DMS153 treated with DMSO at 0.1 percent for 48 hours (cell line): Measurements from ENCODE around the gene PRKRIP1.
A peak's percentile ranks its signal among the peaks of the same experiment; 100 is the strongest.
"Not testable (repeated sequence)": the region's sequence is repeated elsewhere in the genome, so short reads cannot be mapped to it uniquely, and the experiment has no call there.

ENCODE experiments used
- DNase-seq: peaks from one replicate; lab custom pipeline; 2025; ENCODE audit not compliant: unreplicated experiment; lab: John Stamatoyannopoulos, UW

PRKRIP1 gene

DNA sequence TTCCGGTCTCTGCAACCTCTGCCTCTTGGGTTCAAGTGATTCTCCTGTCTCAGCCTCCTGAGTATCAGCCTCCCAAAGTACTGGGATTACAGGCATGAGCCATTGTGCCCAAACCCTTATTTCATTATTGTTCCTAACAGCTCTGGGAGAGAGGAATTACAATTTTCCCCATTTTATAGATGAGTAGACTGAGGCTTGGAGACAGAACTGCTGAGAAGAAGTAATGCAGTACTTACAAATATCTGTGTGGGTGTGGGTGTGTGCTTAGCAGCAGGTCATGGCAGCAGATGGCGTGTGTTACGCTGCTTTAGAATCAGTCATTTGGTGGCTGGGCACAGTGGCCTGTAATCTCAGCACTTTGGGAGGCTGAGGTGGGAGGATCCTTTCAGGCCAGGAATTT is 7.4 kb downstream of the PRKRIP1 start:
- DNase-seq, result no peak

DNA sequence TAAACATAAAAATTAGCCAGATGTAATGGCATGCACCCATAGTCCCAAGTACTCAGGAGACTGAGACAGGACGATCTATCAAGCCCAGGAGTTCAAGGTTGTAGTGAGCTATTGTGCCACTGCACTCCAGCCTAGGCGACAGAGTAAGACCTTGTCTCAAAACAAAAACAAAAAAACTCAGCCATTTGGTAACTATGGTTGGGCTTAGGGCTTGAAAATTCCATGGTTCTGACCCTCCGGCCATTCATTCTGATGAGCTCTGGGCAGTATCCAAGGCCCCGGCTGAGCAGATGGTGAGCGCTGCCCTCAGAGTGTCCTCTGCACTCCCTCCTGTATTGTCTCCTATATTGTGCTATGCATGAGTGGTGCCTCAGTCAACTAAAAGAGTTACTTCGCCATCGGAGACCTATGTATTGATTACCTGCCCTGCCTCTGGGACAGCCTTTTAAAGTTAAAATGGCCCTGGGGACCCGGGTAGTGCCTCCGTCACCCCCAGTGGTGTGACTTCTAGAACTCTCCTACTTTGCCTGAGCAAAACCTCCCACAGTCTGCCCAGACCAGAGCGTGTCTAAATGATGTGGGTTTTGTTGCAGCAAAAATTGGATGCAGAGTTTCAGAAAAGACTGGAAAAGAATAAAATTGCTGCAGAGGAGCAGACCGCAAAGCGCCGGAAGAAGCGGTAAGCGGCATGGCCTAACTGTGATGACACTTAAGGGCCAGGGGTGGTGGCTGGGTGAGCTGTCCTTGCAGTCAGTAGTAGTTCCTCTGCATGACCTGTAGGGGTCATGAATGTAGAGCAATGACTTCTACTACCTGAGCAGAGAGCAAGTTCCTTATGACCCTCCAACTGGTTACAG is 8.1 kb downstream of the PRKRIP1 start:
- peak; percentile 15 for DNase-seq

DNA sequence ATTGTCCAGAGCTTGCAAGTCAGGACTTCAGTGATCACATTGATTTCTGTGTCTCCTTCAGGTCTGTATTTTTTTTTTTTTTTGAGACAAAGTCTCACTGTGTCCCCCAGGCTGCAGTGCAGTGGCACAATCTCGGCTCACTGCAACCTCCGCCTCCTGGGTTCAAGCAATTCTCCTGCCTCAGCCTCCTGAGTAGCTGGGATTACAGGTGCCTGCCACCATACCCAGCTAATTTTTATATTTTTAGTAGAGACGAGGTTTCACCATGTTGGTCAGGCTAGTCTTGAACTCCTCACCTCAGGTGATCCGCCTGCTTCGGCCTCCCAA is 8.7 kb downstream of the PRKRIP1 start:
- not testable (repeated sequence) for DNase-seq

DNA sequence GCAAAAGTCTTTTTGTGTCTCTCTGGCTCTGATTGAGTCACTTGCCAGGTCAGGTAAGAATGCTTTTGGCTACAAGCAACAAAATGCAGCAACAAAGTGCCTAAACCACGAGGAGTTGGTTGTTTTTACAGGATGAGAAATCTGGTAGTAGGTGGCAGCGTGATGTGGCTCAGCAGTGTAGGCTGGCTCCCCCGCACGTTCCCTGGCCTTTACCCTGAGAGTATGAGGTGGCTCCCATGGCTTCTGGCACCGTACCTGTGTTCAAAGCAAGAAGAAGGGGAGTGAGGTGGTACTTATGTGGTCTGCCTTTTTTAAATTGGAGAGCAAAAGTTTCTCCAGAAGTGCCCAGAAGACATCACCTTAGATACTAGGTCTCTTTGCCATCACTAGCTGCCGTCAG is 11.7 kb downstream of the PRKRIP1 start:
- no peak for DNase-seq

DNA sequence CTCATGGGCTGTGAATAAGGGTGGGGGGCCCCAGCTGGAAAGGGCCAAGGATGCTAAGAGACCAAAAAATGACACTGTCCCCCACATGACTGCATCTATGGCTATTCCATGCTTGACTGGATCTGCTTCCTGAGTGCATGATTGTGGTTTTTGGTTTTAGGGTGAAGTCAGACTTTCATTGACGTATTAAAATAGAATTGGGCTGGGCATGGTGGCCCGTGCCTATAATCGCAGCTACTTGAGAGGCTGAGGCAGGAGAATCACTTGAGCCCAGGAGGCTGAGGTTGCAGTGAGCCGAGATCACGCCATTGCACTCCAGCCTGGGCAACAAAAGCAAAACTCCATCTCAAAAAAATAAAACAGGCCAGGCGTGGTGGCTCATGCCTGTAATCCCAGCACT is 12.4 kb downstream of the PRKRIP1 start:
- DNase-seq, result not testable (repeated sequence)

DNA sequence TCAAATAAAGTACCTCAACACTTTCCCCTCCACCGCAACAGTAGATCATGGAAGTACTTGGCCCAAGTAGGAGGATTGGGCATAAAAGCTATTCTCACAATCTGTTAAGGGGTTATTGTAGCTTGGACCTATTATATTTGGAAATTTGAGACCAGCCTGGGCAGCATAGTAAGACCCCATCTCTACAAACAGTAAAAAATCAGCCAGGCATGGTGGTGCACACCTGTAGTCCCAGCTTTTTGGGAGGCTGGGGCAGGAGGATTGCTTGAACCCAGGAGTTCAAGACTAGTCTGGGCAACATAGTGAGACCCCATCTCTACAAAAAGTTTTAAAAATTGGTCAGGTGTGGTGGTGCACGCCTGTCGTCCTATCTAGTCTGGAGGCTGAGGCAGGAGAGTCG is 13.2 kb downstream of the PRKRIP1 start:
- DNase-seq, result no peak

DNA sequence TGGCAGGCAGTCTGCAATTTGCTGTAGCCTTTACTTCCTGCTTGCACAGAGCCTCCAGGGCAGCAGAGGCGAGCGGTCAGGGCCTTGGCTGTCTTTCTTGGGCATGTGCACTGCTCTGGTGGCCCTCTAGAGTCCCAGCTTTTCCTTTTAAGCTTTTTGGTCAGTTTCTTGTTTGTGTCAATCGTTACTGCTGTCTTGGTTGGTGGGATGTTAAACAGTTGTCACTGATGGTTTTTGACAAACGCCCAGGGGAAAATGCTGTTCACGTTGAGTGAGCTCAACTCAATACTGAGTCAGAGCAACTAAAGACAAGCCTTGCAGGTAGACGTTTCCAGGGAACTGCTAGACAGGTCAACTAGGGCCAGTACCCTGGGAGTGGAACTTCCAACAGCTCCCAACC is 14.0 kb downstream of the PRKRIP1 start:
- DNase-seq, result no peak

DNA sequence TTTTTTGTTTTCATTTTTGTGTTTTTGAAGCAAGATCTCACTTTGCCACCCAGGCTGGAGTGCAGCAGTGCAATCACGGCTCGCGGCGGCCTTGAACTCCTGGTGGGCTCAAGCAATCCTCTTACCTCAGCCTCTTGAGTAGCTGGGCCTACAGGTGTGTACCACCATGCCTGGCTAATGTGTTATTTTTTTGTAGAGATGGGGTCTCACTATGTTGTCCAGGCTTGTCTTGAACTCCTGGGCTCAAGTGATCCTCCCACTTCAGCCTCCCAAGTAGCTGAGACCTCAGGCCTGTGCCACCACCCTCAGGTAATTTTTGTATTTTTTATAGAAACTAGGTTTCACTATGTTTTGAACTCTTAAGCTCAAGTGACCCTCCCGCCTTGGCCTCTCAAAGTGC is 14.8 kb downstream of the PRKRIP1 start:
- no peak for DNase-seq

DNA sequence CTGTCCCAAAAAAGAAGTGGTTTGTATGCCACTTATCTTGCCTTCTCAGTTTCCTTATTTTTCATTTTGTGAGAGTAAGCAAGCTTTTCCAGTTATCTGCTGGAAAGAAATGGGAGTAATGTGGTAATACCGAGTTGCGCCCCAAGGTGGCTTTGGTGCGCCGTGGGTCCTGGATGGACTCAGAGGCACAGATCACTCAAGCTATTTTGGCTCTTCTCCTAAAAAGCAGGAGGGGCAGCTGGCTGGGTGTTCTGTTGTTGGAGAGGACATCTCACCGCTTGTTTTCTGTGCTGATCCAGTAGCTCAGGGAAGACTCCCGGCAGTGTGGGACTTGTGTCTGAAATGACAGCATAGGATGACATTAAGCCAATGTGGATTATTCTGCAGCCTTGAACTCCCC is 16.4 kb downstream of the PRKRIP1 start:
- no peak for DNase-seq

DNA sequence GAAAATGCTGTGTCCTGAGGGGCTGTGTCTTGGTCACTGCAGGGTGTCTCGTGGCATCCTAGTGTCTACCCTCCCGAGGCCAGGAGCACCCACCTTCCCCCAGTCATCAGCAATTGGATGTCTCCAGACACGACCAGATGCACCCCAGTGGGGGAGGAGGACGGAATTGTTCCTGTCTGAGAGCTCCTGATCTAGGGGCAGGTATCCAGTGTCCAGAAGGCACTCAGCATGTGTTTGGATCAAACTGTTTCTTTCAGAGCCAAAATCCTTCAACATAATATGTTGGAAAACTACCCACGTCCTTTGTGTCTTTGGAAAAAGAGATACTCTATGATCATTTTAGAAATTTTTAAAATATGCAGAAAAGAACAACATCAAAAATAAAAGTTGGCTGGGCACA is 16.9 kb downstream of the PRKRIP1 start:
- no peak for DNase-seq

DNA sequence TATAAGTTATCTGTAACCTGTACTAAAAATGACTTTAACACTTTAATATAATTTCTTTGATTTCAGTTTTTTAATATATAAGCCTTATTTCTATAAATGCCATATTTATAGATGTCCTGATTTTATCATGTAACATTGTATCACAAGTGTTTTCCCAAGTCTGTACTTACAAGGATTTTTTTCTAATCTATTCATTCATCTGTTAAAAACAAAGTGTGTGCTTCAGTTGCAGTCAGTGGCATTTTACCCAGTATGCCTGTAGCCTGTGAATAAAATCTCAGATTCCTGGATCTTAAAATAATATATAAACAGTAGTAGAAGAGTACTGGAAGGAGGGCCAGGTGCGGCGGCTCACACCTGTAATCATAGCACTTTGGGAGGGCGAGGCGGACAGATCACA is 17.4 kb downstream of the PRKRIP1 start:
- no peak for DNase-seq

DNA sequence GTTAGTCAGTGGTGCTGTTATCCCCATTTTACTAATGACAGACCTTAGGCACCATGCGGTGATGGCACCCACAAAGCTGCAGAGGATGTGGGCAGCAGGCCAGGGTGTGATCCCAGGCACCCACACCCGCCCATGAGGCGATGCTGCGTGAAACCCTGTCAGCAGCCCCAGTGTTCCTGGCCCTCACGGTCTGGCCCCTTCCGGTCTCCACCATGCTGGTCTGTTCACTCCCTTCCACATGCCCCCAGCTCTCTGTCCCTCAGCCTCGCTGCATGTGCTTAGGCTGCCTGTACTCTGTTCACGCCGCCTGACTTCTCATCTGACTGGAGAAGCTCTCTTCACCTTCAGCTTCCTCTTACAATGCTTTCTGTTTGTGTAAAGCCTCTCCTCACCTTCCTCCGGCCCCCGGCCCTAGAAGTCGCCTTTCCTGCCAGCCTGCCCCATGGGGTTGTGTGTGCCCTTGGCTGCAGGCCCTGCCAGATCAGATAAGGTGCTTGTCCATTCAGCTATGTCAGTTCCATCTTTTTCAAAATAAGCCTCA is 19.6 kb downstream of the PRKRIP1 start:
- DNase-seq, result no peak

DNA sequence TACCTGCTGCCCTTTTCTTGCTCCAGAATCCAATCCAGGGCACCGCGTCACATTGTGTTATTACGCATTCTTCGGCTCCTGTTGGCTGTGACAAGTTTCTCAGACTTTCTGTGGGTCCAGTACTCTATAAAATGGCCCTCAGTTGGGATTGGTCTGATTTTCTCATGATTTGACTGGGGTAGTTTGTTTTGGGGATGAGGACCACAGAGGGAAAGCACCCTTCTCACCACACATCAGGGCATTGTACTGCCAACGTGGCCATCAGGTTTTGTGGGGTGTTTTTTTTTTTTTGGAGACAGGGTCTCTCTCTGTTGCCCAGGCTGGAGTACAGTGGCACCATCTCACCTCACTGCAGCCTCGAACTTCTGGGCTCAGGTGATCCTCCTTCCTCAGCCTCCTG is 20.2 kb downstream of the PRKRIP1 start:
- no peak for DNase-seq

DNA sequence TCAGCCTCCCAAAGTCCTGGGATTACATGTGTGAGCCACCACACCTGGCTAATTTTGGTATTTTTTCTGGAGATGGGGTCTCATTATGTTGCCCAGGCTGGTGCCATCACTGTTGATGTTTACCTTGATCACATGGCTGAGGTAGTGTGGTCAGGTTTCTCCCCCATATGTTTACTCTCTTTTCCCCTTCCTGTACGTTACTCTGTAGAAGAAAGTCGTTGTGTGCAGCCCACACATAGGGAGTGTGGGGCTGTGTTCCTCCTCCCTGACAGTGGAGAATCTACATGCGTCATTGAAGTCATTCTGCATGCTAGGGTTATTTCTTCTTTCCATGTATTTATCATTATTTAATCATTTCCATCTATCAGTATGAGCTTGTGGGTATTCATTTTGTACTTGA is 20.9 kb downstream of the PRKRIP1 start:
- DNase-seq, result no peak

DNA sequence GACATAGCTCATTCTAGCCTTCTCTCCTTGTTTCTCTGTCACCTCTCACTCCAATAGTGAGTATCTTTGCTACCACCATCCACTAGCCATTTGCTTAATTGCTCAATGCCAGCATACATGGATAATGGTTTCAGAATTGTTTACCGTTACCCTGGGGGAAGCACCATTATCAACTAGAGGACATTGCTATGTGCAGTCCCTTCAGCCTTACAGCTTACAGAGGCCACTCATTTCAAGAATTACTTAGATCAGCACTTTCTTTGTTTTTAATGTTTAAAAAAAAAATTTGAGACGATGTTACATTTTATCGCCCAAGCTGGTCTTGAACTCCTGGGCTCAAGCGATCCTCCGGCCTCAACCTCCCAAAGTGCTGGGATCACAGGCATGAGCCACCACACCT is 22.4 kb downstream of the PRKRIP1 start:
- DNase-seq, result no peak

DNA sequence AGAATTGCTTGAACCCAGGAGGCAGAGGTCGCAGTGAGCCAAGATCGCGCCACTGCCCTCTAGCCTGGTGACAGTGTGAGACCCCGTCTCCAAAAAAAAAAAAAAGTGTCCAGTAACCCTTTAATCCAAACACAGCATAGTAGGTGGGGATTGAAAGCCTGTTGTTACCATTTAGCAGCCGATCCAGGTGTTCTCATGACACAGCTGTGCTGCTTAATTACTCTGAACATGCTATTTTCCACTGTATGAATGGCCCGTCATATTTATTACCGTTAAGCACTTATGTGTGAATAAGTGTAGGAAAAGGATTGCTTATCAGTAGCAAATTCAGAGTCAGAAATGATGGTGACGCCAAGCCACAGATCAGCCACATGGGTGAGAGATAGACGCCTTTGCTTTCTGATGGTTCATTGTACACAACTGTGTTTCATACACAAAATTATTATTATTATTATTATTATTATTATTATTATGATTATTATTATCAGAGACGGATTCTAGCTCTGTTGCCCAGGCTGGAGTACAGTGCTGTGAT is 25.6 kb downstream of the PRKRIP1 start:
- no peak for DNase-seq

DNA sequence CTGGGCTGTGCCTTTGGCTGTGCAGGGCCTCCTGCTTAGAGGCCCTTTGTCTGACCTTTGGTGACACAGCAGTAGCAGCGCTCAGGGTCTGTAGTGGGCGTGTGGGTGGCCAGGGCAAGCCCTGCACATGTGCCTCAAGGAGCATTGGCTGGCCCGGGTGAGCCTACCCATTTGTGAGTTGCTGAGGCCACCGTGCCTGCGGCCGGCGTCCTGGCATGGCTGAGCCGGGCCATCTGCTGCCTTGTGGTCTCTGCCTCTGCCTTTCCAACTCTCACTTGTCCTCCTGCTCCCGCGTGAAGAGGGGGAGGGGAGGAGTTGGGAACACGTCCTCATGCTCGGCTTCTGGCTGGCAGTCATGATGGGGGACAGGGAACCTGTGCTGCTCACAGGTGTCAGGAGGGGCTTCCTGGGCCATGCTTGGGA is 28.0 kb downstream of the PRKRIP1 start:
- DNase-seq, result no peak

DNA sequence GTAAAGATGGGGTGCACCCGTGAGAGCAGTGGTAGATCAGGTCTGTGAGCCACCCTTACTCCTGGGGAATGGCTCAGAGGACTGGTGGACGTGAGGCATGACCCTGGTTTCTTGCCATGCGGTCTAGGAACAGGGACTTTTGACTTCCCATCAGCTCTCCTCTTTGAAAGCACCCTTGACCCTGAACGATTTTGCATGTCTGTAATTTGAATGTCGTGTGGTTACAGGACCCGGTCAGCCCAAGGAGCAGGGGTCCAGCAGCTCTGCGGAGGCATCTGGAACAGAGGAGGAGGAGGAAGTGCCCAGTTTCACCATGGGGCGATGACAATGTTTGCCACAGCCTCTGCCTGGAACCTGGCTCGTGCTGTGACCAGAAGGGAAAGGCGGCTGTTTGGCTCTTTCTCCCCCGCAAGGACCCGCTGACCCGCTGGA is 28.6 kb downstream of the PRKRIP1 start:
- no peak for DNase-seq

DNA sequence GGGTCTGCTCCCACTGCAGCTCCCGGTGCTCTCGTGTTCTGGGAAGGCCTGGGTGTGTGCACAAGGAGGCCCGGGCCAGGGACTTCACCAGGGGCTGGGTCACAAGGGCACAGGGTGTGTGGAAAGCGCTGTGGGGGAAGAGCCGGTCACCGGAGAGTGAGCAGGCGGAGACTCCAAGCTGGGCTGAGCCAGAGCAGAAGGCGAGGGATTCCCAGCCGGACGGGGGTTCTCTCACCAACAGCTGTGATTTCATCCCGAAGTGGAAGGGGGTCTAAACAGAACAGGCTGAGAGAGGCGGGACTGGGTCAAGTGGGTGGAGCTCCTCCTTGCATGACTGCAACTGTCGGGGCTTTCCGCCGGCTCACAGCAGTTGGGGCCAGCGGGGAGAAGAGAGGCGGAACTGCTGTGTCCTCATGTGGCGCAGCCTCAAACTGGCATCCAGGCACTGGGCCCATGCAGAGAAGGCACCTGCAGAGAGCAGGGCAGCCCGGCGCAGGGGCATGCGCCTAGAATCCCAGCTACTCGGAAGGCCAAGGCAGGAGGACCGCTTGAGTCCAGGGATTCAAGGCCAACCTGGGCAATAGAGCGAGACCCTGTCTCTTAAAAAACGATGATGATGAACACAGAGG is 29.6 kb downstream of the PRKRIP1 start:
- no peak for DNase-seq

DNA sequence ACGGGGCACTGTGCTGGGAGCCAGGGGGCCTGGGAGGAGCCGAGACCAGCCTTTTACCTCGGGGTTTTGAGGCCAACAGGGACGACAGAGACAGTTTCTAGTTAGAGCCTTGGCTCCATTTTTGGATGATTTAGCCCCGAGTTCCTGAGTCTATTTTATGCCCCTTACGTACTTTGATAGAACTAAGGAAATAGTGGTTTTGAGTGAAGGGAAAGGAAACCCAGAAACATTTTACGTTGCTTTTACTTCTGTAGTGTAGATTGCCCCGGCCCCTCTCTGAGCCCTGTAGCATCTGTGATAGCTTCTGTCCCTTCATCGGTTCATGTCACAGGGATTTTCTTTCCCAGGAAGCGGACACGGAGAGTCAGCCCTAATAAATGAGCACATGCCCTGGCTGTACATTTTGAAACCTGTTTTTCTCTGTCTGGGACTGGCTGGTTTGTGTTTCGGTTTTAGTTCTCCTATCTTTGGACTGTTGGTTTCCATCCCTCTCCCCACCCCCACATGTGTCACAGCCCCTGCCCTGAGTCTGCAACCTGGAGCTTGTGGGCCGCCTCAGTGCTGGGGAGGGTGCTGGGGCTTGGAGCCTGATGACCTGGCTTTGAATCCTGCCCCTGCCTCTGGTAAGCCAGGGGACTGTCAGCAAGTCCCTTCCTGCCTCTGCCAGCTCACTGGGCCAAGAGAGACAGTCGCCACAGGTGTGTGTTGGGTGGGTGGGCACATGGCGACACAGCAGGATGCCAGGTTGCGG is 30.3 kb downstream of the PRKRIP1 start:
- DNase-seq, result no peak

DNA sequence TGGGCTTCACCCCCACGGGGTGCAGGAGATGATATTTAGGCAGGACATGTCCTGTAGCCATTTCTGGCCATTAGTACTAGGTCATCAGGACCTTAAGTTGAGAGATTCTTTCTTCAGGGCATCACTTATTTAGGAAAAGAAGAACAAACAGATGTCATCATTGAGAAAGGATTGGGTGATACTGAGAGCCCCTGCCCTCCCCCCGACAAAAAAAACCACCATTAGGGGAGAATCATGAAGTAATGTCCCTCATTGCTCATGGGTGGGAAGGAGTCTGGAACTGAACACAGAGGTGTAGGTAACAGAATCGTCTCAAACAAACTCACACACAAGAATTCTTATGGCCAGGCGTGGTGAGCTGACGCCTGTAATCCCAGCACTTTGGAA is 30.8 kb downstream of the PRKRIP1 start:
- no peak for DNase-seq
